Activated CD4-positive, alpha-beta T cell treated with anti-CD3 and anti-CD28 coated beads for 48 hours (primary cell): Measurements from ENCODE around the gene KCNA3.
A peak's percentile ranks its signal among the peaks of the same experiment; 100 is the strongest.

Source experiments
- DNase-seq: peaks from one replicate; pipeline ENCODE4 v3.0.0-alpha.2; 2020

Gene KCNA3

GRCh38 chr1:110637475-110637874 is 37.3 kb downstream of the KCNA3 start:
- DNase-seq: no peak

DNA sequence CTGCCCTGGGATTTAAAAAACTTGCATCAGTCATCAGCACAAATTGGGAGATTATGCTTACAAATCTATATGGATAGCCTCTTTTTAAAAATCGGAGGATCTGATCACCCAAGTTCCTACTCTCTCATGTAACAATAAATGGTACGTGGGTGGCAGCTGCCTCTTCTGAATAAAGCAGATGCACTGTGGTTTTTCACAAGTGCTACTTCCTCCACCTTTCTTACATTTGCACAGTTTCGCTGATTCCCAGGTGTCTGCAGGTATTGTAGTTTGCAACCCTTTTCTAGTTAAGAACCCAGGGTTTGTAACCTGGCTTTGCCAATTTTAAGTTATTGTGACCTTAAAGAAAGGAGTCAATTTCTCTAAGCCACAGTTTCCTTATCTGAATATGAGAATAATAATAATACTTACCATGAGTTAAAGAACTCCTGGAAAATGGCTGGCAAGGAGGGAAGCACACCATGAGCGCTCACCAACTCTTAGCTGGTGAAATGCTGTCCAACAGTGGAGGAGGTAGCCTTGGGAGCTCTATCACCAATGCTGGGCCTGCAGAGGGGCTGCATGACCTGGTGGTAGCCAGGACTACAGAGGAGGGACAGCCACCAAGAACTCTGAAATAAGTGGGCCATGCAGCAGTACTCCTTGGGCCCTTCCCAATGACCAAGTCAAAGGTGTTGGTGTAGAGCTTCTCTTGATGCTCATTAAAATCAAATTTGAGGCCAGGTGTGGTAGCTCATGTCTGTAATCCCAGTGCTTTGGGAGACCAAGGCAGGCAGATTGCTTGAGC is 38.4 kb downstream of the KCNA3 start:
- DNase-seq: peak; percentile 31

DNA sequence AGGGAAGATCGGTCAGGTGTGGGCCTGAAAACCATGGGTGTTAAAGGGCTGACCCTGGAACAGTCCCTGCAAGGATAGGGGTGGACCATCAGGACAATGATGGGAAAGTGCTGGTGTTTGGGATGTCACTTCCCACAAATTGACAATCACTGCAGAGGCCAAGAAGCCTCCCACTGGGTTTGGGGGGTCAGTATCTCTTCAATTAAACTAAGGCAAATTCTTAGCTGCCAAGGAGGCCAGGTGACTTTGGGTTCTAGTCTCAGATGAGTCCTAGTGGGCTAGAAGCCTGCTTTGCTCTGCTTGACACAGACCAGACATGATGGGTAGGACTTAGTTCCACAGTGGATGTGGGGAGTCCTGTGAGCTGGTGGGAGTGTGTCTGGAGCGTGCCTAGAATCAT is 39.3 kb downstream of the KCNA3 start:
- no peak for DNase-seq

DNA sequence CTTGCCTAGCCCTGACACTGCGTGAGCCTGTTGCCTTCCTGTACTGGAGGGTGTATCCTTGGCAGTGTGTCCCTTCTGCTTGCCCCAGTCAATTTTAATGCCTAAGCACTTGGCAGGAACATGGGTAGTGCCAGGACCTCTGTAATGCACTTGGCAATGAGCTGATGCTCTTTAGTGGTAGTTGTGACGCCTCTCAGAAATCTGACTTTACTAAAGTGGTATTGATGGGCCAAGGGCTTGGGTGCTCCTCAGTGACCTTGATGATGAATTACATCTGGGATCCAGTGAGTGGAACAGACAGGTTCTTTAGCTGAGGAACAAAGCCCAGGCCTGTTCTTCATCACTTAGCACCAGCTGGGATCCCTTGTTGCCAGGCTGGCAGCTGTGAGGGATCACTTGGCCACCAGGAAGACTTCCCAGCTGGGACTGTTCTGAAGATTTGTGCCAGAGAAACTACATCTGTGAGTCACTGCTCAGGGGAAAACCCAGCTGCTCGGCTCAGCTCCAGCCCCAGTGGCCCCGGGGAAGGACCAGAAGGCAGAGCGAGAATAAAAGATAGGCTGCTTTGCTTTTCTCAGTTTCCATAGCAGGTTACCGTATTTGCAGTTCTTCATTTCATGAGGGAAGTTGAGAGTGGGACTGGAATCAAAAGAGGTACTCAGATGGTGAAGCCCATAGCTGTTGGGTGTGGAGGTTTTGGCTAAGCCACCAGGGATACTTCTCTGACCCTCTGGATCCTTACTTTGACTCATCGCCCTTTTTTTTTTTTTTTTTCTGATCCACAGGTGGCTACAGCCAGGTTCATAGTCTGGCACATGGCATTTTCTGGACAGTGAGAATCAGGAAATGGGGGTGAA is 40.1 kb downstream of the KCNA3 start:
- DNase-seq: peak; percentile 84

DNA sequence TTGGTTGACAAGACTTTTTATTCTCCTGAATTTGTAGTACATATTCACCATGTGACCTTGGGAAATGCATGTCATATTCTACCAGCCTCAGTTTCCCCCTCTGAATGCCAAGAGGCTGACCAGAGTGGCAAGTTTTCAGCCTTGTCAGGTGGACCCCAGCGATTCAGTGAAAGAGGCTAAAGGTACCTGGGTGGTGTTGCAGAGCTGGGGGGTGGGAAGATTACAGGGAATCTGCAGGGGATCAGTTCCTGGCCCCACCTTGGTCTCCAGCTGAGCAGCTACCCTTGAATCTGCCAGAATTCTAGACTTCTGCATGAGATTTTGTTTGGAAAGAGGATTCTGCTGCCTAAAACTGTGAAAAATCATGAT is 40.7 kb downstream of the KCNA3 start:
- DNase-seq: no peak

DNA sequence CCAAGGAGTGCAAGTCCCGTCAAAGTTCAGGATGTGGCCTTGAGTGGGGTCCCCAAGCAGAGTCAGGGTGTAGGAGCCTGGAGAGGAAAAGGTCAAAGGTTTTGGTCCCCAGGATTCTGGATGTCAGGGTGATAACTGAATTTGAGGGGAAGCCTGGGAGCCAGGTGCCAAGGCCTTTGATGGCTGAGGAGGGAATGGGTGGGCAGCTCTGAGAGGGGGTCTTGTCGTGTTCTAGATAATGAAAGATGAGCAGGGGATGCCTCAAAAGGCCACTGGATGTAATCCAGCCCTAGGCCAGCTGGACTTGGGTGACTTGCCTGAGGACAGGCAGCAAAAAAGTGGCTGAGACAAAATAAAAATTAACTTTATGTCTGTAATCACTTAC is 41.1 kb downstream of the KCNA3 start:
- no peak for DNase-seq

DNA sequence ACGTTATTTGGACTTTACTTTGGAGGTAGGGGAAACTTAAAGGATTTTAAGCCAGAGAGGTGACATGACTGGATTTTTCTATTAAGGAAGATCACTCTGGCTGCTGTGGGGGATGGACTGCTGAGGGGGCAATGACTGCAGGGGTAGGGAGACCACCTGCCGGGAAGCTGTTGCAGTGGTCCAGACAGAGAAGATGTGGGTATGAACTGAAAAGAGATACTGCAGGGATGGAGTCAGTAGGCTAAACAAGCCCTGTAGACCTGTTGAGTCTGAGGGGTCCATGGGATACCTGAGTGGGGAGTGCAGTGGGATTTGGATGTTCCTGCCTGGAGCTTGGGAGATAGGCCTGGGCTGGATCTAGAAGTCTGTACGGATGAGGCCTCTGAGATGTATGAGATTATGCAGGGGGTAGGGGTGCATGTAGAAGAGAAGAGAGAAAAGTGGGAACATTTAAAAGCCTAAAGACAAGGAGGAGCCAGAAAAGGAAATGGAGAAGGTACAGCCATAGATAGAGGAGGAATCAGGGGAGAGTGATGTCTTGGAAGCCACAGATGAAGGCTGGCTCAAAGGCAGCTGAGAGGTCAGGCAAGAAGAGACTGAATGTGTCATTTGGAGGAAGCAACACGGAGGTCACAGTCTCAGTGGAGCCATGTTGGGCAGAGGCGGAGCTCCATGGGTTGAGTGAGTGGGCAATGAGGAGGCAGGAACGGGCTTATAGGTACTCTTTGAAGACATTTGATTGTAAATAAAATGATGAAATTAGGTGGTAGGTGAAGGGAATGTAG is 42.7 kb downstream of the KCNA3 start:
- DNase-seq: no peak

DNA sequence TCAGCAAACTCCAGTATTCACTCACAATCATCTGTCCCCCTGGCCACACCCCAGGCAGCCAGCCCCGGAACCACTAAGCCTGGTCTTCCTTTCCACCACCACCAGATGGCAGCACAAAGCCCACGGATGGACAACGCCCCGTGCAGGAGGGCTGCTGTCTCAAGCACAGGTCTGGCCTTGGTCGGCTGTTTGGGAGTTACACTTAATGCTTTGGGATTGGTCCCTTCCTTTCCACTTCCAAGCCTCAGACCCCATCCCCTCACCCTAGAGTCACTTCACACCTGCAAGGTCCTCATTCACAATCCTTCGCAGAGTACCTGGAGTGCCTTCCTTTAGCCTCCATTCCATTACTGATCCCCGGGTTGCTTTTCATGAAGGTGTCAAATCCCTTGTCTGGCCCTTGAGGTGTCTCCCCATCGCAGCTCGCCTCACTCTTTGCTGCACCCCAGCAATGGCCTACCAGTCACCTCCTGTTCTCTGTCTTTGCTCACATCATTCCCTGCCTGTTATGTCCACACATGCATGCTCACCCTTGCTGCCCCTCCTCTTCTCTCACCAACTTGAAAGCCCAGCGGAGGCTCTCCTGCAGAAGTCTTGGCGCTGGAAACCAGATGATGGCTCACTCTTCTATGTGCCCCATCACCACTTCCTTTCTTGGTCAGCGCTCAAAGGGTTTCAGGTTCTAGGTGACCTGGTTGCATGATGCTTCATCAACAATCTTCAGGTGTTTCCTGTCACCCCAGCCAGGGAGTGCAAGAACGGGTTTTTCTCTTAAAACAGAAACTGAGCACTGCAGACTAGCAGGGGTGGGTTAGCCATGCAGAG is 43.7 kb downstream of the KCNA3 start:
- DNase-seq: peak; percentile 89

GRCh38 chr1:110628323-110629105 is 46.2 kb downstream of the KCNA3 start:
- no peak for DNase-seq

DNA sequence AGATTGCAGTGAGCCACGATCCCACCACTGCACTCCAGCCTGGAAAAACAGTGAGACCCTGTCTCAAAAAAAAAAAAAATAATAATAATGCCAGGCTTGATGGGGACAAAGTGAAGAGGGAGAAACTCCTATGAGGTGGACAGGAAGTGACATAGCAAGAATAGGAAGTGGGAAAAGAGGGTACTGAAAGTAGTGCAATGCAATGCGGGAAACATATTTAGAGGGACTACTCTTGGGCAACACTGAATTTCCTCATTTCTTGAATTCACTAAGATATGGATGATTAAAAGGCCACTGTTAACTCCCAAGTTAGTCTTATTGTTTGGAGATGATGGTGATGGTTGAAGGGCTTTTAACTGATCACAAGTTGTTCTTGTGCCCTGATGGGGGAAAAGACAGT is 47.0 kb downstream of the KCNA3 start:
- no peak for DNase-seq

GRCh38 chr1:110626889-110627288 is 47.9 kb downstream of the KCNA3 start:
- DNase-seq: no peak
